OCI-M2 (cell line): ENCODE measurements around the gene CRYBG1.

Experiments used
- DNase-seq: peaks from one replicate; lab custom pipeline; 2025; ENCODE audit not compliant: unreplicated experiment; lab: John Stamatoyannopoulos, UW

Gene CRYBG1

DNA sequence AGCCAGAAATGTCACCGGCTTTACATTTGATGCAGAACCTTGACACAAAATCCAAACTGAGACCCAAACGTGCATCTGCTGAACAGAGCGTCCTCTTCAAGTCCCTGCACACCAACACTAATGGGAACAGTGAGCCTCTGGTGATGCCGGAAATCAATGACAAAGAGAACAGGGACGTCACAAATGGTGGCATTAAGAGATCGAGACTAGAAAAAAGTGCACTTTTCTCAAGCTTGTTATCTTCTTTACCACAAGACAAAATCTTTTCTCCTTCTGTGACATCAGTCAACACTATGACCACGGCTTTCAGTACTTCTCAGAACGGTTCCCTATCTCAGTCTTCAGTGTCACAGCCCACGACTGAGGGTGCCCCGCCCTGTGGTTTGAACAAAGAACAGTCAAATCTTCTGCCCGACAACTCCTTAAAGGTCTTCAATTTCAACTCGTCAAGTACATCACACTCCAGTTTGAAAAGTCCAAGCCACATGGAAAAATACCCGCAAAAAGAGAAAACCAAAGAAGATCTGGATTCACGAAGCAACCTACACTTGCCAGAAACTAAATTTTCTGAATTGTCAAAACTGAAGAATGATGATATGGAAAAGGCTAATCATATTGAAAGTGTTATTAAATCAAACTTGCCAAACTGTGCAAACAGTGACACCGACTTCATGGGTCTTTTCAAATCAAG lies 160.3 kb downstream of the CRYBG1 start:
- no peak for DNase-seq

DNA sequence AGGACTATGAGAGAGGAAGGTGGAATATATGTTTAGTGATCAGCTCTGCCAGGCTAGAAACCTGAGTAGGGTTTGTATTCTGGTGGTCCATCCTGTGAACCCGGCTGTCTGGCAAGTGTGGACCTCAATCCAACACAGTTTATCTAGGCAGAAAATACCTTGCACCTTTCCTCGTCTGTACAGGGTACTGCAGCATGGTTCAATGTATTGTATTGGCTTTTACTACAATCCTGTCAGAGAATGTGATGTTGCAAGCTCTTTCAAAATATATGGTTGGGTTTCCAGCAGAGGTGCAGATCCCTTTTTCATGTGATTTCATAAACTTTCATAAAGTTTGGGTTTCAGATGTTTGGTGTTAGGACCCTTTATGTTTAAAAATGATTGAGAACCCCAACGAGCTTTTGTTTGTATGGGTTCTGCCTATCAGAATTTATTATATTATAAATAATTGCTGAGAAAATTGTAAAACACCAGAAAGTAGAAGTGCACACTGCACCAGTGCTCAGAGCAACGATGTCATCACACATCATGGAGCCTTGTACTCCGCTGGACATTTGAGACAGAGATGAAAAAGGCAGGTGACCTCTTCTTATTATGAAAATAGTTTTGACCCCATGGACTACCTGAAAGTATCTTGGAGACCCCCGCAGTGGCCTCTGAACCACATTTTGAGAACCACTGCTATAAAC lies 162.2 kb downstream of the CRYBG1 start:
- DNase-seq: no peak

DNA sequence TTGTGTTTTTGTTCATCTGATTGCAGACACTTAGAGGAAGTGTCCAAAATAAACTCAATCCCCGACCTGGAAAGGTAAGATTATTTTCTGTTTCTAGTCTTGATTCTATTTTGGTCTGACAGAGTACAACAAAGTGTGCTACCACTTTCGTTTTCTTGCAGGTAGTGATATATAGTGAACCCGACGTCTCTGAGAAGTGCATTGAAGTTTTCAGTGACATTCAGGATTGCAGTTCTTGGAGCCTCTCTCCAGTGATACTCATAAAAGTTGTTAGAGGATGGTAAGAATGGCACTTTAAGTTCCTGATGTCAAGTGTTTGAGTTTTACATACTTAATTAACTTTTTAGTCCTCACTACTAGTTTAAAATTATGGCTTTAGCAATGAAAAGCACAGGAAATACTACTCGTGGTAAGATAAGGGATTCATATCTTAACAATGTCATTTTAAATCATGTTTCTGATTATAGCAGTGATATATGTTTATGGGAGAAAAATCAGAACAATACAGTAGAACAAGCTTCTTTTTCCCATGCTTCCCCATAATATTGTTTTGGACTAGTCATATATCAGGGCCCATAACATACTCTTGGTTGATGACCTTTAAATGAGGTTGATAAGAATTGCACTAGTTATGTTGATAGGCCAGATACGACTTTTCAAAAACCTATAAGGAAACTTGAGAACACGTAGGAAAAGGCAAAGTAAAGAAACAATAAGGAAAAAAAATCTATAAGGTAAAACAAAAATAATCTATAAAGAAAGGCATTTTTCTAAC lies 164.8 kb downstream of the CRYBG1 start:
- no peak for DNase-seq

DNA sequence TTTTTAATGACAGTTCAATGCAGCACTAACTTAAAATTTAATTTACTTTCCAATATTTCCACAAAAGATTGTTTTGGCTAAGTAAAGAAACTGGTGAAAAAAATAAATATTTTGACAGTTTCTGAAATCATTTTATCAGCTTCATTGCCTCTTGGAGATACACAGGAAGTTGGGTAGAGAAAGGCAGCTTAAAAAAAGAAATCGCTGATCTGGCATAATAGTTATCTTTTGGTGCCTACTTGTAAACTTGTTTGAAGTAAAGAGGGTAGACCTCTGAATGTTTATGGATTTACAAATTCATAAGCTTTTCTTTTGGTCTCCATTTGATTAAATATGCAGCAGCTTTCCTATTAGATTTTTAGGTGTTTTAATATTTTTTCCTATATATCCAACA lies 165.4 kb downstream of the CRYBG1 start:
- DNase-seq: no peak

DNA sequence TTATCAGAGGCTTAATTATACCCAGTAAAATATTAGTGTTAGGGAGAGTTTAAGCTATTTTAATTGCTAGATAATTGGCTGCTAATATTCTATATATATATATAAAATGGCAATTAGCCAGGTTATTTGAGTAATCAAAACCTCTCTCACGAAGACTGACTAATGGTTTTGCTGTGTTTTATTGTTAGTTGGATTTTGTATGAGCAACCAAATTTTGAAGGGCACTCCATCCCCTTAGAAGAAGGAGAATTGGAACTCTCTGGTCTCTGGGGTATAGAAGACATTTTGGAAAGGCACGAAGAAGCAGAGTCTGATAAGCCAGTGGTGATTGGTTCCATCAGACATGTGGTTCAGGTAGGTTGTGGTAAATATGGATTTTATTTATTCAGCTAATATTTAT lies 166.6 kb downstream of the CRYBG1 start:
- no peak for DNase-seq

DNA sequence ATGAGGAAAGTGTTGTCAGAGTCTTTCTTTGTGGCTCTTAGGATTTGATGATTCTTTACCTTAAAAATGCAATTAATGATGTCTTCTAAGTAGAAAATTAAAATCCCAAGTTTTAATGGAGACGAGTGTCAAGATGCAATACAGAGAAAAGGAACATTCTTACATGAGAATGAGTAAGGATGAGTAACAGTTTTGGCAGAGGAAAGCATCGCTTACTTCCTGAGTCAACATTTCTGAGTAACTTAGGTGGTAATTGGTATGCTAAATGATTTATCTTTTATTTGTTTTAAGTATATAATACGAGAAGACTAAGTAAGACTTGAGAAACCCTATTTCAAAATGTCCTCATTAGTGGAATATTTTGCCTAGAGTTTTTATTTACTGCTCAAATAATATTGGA lies 167.5 kb downstream of the CRYBG1 start:
- no peak for DNase-seq

DNA sequence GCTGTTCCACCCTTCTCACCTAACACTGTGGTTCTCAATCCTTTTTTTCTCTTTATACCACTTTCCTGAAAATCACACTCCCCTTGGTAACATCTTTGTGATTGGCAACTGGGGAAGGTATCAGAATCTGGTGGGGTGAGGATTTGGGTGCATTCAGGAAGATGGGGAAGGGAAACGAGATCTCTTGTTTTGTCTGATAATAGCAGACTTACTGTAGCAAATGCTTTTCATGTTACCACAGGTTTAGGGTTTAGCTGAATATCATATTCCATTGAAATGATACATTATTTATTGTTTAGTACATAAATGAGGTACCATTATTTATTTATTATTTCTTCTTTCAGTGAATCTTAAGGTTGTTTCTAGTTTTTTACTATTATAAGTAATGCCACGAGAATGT lies 168.0 kb downstream of the CRYBG1 start:
- no peak for DNase-seq

DNA sequence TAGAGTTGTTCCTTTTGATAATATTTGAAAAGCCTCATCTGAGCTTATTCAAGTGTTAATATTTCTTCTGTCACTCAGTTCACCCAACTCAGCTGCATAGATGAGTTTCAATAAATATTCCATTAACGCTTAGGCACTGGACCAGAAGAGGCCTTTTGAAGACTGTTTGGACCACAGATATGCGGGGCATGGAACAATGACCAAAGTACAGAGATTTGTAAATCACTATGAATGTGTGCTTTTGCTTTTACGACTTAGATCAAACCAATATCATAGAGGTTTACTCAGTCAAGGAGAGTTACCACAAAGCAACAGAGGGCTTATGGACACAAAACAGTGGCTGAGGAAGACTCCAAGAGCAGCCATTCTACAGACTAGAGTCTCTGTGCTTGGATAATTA lies 168.9 kb downstream of the CRYBG1 start:
- no peak for DNase-seq

DNA sequence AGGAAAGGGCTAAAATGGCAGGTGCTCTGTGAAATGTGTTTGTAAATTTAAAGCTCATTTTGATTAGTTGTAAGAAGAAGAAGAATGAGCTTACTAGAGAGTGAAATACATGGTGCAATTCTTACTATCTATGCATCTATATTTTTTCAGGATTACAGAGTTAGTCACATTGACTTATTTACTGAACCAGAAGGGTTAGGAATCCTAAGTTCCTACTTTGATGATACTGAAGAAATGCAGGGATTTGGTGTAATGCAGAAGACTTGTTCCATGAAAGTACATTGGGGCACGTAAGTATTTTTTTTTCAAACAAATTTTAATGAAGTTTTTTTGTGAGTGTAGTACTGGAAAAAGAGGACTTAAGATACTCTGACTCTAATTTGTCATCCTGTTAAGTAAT lies 169.5 kb downstream of the CRYBG1 start:
- no peak for DNase-seq

DNA sequence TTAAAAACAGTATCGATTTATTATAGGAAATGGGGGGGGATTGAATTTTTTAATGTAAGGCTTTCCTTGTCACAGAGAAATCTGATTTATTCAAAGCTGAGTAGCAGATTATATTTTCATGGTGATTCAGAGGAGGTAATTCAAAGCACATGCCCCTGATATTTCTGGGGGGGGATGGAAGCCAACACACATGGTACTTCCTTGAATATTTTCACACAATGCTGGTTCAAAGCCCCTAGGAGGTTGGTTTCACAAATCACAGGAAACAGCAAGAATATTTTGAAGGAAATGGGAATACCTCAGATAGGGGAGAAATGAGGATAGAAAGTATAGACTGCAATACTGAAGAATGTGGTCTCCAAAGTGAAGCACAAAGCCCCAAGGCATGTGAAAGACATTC lies 170.0 kb downstream of the CRYBG1 start:
- no peak for DNase-seq

DNA sequence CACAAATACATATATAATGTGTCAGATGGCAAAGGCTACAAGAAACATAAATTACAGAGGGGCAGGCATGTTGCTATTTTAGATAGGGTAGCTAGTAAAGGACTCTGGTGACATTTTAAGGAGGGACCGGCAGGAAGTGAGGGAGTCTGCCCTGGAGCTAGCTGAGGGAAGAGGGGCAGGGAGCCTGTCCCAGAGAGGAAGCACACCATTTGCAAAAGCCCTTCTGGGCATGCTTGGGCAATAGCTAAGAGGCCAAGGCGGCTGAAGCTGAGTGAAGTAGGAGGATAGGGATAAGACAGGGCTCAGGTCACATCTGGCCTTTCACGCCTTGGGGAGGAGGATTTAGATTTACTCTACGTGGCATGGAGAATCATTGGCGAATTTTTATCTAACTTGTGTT lies 172.5 kb downstream of the CRYBG1 start:
- no peak for DNase-seq

DNA sequence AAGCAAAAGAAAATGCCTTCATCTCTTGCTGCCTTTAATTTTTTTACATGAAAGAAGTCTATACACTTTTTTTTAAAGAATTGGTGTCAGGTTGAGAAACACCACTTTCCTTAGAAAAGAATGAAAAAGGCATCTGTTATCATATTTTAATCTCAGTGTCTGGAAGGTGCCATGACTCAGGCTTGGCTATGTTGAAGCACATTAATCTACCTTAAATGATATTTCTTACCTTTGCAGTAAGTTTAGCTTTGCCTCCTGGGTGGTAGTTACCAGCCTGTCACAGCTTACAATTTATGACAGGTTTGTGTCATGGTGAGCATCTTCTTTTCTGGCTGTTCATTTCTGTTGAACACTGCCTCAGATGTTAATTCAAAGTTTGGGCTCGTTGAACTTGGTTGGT lies 173.5 kb downstream of the CRYBG1 start:
- DNase-seq: no peak

DNA sequence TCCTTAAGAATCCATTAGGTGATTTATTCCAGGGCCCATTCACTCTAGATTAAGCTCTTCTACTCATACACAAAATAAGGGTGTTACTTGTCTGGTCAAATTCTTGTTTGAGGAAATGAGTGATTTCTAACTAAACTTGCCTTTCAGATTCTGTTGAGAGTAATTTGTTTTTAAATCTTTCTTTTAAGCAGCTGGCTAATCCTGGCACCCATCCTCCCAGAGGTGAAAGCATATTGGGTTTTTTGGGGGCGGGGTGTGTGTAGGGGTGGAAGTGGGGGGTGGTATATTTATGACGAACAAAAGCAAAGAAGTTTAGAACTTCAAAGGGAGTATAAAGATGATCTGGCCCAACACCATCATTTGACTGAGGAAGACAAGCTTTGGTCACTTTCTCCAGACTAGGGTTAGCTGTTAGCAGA lies 174.1 kb downstream of the CRYBG1 start:
- DNase-seq: no peak

DNA sequence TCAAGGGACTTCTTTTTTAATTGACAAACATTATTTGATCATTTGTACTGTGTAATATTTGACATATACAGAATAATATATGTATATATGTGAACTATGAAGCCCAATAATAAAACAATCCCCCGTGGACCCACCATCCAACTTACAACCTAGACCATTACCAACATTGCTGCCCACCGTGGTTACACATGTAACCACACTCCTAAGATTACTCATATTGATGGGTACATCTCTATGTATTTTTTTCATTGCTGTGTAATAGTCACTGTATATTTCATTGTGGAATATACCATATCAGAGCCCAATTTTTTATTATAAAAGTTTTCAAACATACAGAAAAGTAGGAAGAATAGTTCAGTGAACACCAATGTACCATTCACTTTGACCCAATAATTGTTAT lies 174.5 kb downstream of the CRYBG1 start:
- no peak for DNase-seq

DNA sequence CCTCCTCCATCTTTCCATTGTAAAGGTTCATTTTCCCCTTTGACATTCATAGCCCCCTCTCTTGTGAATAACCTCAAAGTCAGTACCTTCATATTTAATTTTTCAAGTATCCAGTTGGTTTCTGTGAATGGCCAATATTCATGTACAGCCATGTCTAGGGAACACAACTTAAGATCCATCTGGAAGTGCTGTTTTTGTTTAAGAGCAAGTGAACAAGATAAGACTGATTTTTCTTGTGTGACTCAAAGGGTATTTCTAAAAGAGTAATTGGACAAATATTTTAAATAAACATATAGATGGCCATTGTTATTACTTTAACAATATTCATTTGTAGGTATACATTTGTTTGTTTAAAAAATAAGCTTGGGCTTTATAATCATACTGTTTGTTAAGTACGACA lies 175.8 kb downstream of the CRYBG1 start:
- DNase-seq: no peak

DNA sequence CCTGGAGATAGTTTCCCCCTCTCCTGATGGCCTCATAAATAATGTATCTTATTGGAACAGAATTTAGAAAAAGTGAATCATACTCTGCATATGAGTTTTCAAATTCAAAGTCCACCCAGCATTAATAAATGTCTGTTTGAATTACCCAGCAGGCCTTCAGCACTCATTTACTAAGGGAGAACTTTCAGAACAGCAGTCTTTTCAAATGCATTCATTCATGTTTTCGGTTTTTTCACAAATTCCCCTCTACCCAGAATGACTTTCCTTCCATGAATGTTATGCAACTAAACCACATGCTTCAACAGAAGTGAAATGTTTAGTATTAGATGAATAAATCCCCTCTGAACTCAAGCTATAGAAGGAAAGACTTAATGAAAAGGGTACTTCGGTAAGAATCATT lies 176.3 kb downstream of the CRYBG1 start:
- DNase-seq: no peak

DNA sequence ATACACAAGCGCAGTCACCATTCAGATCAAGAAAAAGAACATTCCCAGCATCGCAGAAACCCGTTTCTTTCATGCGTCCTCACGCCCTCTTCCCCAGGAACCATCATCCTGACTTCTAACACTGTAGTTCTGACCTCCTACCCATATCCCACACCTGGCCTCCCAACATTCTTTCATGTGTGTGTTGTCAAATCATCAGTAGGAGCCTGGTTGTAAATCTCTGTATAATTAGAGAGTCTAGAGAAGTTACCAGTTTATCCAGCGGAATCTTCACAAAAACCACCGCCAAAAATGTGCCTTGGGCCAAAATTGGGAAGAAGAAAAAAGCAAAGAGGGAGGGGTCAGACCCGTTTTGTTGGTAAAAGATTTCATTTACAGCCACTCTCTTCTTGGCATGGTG lies 177.1 kb downstream of the CRYBG1 start:
- no peak for DNase-seq

DNA sequence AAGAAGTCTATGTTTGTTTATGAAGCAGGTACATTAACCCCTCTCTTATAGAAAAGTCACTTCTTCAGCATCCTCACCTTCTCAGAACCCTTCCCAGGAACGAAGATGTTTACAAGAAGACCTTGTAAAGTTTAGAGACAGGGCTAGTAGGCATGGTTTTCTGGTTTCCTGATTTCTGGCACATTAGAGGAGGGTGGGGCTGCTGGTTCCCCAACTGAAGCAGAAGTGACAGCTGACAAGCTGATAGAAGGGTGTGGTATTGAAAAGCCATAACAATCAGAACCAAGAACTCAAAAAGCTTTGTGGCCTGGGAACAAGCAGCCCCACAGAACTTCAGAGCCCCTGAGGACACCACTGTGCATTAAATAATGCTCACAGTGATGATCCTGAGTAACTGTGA lies 177.6 kb downstream of the CRYBG1 start:
- no peak for DNase-seq

DNA sequence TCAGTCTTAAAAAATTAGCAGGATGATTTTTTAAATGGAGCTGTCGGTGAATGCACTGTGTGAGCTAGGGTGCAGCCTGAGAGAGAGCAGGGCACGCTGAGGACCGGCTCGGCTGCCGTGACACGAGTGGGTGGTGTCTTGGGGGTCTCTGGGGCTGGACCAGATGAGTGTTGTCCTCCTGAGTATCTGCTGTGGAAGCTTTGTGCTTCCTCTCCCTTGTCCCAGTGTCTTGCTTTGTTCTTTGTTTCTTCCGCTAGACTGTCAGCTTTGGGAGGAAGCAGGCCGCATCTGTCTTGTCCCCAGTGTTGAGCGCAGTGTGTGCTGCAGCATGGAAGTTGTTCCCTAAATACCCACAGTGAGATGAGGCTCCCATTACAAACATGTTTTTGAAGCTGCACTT lies 179.4 kb downstream of the CRYBG1 start:
- DNase-seq: no peak

DNA sequence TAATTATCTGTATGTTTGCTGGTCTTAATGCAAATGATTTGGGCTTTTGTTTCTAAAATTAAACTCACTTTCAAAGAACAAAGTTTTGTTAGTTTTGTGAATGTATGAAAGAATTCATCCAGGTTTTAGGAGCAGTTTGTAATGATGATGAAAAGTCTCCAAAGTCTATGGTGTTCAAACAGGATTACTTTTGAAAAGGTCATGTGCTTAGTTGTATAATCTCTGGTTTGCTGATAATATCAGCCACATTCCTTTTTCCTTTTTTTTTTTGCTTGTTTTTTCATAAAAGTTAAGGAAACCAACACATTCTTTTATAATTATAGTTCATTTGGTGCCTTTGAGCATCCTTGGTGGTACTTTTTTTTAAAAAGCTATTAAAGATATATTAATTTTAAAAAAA lies 179.9 kb downstream of the CRYBG1 start:
- no peak for DNase-seq

DNA sequence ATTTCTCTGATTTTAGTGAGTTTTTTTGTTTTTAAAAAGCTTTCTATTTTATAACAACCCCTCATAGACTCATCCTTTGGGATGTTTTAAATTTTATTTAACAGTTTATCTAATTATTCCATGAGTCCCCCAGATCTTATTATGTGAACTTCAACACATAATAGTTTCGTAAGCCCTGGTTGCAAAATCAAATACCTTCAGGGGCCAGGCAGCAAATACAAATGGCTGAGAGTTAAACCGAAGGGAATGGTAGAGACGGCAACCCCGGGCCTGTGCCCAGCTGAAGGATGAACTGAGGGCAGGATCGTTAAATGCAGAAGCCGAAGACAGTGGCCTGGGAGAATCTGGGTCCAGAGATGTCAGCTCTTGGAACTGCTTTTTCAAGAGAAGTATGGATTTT lies 180.4 kb downstream of the CRYBG1 start:
- DNase-seq: no peak

DNA sequence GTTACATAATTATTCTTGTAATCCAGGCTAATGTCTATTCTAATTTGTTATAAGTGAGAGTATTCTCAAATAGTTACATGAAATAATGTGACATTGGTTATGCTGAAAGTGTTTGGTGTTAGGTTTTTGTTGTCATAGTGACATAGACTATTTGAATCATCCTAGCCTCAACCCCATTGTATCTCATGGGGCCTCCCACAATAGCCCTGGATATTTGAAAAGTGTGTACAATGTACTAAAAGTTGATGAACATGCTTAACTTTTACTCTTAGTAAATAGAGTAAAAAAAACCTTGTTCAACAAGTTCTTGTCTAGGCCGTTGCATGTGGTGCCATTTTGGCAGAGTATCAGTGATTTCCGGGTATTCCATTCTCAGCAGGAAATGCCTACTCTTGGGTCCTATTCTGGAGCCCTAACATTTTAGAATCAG lies 185.8 kb downstream of the CRYBG1 start:
- no peak for DNase-seq
